NCI-H2171 (cell line): ENCODE data around the gene NDUFS3.
A peak's percentile ranks its signal among the peaks of the same experiment; 100 is the strongest.
"Not testable (repeated sequence)": the region's sequence is repeated elsewhere in the genome, so short reads cannot be mapped to it uniquely, and the experiment has no call there.

Experiments used
- DNase-seq: peaks from one replicate; lab custom pipeline; 2025; lab: John Stamatoyannopoulos, UW

Gene NDUFS3

DNA sequence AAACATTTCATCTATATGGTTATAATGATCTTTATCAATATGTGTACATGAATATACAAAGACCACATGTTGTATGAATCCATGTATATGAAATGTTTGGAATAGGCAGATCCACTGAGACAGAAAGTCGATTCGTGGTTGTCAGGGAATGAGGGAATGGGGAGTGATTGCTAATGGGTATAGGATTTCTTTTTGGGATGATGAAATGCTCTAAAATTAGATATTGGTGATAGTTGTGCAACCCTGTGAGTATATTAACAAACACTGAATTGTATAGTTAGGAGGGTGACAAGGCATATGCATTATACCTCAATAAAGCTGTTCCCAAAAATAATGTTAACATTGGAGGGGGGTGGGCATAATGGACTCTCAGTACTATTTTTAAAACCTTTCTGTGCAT is 18.4 kb upstream of the NDUFS3 start:
- no peak for DNase-seq

DNA sequence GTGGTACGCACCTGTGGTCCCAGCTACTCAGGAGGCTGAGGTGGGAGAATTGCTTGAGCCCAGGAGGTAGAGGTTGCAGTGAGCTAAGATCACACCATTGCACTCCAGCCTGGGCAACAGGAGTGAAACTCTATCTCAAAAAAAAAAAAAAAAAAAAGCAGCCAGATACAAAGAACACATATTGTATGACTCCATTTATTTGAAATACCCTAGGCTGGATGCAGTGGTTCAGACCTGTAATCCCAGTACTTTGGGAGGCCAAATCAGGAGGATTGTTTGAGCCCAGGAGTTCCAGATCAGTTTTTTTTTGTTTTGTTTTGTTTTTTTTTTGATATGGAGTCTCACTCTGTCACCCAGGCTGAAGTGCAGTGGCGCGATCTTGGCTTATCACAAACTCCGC is 16.5 kb upstream of the NDUFS3 start:
- not testable (repeated sequence) for DNase-seq

GRCh38 chr11:47564366-47564765 is 14.5 kb upstream of the NDUFS3 start:
- not testable (repeated sequence) for DNase-seq

DNA sequence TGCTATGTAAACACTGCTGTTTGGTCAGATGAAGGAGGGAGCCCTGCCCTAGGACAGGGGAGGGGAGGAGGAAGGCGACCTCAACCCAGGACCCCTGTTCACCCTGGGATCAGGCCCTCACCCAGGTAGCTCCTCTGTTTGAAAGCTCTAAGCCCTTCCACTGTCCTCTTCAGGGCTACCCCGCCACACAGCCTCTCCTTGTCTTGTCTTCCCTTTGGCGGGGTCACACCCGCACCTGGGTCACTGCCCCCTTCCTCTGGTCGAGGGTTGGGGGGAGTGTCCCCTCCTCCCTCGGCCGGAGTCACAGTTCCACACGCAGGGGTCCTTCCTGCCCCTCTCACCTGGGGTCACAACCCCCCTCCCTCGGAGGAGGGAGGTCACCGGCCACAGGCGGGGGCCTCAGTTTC is 13.9 kb upstream of the NDUFS3 start:
- DNase-seq, result no peak

DNA sequence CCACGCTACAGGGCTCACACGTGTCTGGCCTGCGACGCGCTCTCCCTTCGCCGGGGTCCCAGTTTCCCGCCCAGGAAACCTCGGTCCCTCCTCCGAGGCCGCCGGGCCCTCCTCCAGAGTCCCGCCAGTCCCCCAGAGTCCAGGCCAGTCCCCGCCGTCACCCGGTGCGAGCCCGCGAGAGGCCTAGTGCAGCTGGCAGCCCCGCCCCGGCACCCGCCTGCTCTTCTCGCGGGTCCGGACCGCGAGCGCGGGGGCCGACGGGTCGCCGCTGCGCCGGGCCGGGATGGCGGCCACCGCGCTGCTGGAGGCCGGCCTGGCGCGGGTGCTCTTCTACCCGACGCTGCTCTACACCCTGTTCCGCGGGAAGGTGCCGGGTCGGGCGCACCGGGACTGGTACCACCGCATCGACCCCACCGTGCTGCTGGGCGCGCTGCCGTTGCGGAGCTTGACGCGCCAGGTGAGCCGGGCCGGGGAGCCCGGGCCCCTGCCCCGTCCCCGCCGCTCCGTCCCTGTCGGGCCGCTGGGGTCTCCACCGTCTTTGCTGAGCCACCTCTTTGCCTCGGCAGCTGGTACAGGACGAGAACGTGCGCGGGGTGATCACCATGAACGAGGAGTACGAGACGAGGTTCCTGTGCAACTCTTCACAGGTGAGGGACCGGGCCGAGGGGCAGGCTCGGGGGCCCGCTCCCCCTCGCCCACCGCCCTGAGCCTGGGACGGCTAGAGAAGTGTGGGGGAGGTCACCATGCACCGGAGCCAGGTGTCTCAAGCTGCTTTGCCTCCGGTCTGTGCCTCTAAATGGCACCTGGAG is 13.3 kb upstream of the NDUFS3 start, which contains the start of gene PTPMT1:
PTPMT1 (plus strand) TSS at position 260 of the 809 bp plus-strand sequence; CDS start at position 284, 24 bp downstream.
- peak; percentile 74 for DNase-seq

GRCh38 chr11:47566149-47566698 is 12.7 kb upstream of the NDUFS3 start:
- DNase-seq, result no peak

DNA sequence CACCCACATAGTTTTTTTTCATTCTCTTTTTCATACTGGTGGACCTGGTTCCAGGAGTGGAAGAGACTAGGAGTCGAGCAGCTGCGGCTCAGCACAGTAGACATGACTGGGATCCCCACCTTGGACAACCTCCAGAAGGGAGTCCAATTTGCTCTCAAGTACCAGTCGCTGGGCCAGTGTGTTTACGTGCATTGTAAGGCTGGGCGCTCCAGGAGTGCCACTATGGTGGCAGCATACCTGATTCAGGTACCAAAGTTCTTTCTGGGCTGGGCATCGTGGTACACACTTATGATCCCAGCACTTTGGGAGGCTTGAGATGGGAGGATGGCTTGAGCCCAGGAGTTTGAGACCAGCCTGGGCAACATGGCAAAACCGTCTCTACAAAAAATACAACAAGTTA is 9.2 kb upstream of the NDUFS3 start:
- DNase-seq, result no peak

- no peak for DNase-seq
Observed at GRCh38 chr11:47570651-47571356, 8.1 kb upstream of the NDUFS3 start.

- no peak for DNase-seq
Observed at GRCh38 chr11:47571357-47571729, 7.5 kb upstream of the NDUFS3 start.

- no peak for DNase-seq
Observed at GRCh38 chr11:47571895-47572294, 7.0 kb upstream of the NDUFS3 start.

GRCh38 chr11:47572715-47573255 is 6.1 kb upstream of the NDUFS3 start:
- DNase-seq, result no peak

DNA sequence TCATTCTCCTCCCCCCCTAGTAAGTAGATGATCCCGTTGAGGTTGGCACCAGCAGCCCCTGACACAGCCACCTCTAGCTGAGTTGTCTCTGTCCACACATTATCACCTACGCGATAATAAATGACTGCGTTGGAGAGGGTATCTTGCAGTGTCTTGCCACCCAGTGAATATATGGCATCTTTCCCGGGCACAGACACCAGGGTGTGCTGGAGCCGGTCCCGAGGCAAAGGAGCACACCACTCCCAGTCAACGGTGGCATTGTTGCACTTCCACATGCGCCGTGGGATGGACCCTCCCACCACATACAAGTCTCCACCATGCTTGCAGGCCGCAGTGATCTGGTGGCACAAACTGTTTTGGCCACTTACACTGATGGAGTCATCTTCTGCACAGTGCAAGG is 5.6 kb upstream of the NDUFS3 start:
- DNase-seq, result no peak

GRCh38 chr11:47577460-47578041 is 1.3 kb upstream of the NDUFS3 start:
- DNase-seq, result no peak

GRCh38 chr11:47583844-47584243 is 5.0 kb downstream of the NDUFS3 start:
- no peak for DNase-seq

GRCh38 chr11:47586098-47586855 is 7.4 kb downstream of the NDUFS3 start, which contains the start of gene FAM180B:
TSS of gene FAM180B (plus strand) at chr11:47586678. CDS start at chr11:47586769, 91 bp downstream.
- DNase-seq, result no peak

- no peak for DNase-seq
Observed at GRCh38 chr11:47587039-47587716, 8.3 kb downstream of the NDUFS3 start.

- no peak for DNase-seq
Observed at GRCh38 chr11:47587723-47588326, 9.0 kb downstream of the NDUFS3 start.

DNA sequence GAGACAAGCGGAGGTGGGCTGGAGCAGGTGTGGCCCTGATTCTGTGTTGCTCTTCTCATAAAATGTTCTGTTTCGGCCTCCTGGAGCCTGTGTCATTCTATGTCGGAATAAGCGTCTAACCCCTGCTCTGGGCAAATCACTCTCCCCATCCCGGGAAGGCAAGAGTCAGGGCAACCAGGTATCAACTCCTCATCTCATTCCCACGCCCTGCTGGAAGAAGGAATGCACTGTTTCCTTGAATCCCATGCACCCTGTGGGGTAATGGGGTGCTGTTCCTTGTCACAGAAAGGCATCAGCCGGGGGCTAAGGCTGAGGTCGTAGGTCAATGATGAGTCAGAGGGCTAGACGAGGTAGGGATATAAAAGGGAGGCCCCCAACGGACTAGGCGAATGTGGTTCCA is 10.2 kb downstream of the NDUFS3 start:
- no peak for DNase-seq

- no peak for DNase-seq
Observed at GRCh38 chr11:47589584-47589976, 10.7 kb downstream of the NDUFS3 start.
